GM23248 (cell line): Measurements from ENCODE around the gene MAPKBP1. TPM values are rescaled to one million over a fixed set of nuclear protein-coding genes. Genes with fewer than 3 reads are reported as not detected.

ENCODE experiments used
- DNase-seq: peaks from one replicate; pipeline ENCODE4 v3.0.0-alpha.2; 2015
- H2AFZ ChIP-seq: fragments of 200-600 bp; sonication (generic); 2 replicates; pipeline ENCODE4 v1.6.1; 2016; ENCODE audit warnings: antibody characterized with exemption
- H3F3A ChIP-seq: fragments of 200-600 bp; sonication (generic); 2 replicates; pipeline ENCODE4 v1.6.1; 2016; ENCODE audit warnings: mild to moderate bottlenecking, antibody characterized with exemption, mixed run types; ENCODE audit not compliant: insufficient read depth
- H3K27ac ChIP-seq: fragments of 200-600 bp; sonication (generic); 2 replicates; pipeline ENCODE4 v1.5.1; 2016; ENCODE audit warnings: mild to moderate bottlenecking
- H3K27me3 ChIP-seq: fragments of 200-600 bp; sonication (generic); replicated peaks from 2 replicates; pipeline ENCODE4 v1.6.1; 2016; ENCODE audit warnings: mild to moderate bottlenecking; ENCODE audit not compliant: insufficient read depth
- H3K36me3 ChIP-seq: fragments of 200-600 bp; sonication (generic); 2 replicates; pipeline ENCODE4 v1.6.1; 2016; ENCODE audit warnings: low read depth, mild to moderate bottlenecking
- H3K4me1 ChIP-seq: fragments of 200-600 bp; sonication (generic); 2 replicates; pipeline ENCODE4 v1.6.1; 2016; ENCODE audit warnings: mild to moderate bottlenecking; ENCODE audit not compliant: insufficient read depth
- H3K4me2 ChIP-seq: fragments of 200-600 bp; sonication (generic); one replicate; pipeline ENCODE4 v1.6.1; 2016; ENCODE audit warnings: mild to moderate bottlenecking; ENCODE audit not compliant: unreplicated experiment
- H3K4me3 ChIP-seq: fragments of 200-600 bp; sonication (generic); 2 replicates; pipeline ENCODE4 v1.5.1; 2016; ENCODE audit warnings: mild to moderate bottlenecking
- H3K79me2 ChIP-seq: fragments of 200-600 bp; sonication (generic); 2 replicates; pipeline ENCODE4 v1.6.1; 2016; ENCODE audit warnings: mild to moderate bottlenecking; ENCODE audit not compliant: insufficient read depth
- H3K9ac ChIP-seq: fragments of 200-600 bp; sonication (generic); 2 replicates; pipeline ENCODE4 v1.6.1; 2016; ENCODE audit warnings: mild to moderate bottlenecking
- H3K9me2 ChIP-seq: fragments of 200-600 bp; sonication (generic); 2 replicates; pipeline ENCODE4 v1.6.1; 2016; ENCODE audit warnings: mixed run types, mild to moderate bottlenecking, moderate library complexity; ENCODE audit not compliant: insufficient read depth
- H3K9me3 ChIP-seq: fragments of 200-600 bp; sonication (generic); one replicate; pipeline ENCODE4 v1.6.1; 2017; ENCODE audit warnings: low read depth
- H4K20me1 ChIP-seq: fragments of 200-600 bp; sonication (generic); 2 replicates; pipeline ENCODE4 v1.6.0; 2016; ENCODE audit not compliant: insufficient read depth
- EZH2 ChIP-seq: fragments of 200-600 bp; sonication (generic); IDR thresholded peaks from 2 replicates; pipeline ENCODE4 v1.6.1; 2018; ENCODE audit warnings: antibody characterized with exemption, mild to moderate bottlenecking; ENCODE audit not compliant: insufficient read depth, poor library complexity, severe bottlenecking
- EZH2phosphoT487 ChIP-seq: fragments of 200-600 bp; sonication (generic); IDR thresholded peaks from 2 replicates; pipeline ENCODE4 v1.6.1; 2018; ENCODE audit warnings: antibody characterized with exemption, moderate library complexity, mild to moderate bottlenecking, low read depth; ENCODE audit not compliant: insufficient read depth
- WGBS, 2 experiments: methylation state at CpG; one replicate each; pipeline ENCODE4 v1.1.6; 2015 to 2017; ENCODE audit warnings: low lambda C conversion rate in 2 of 2, low coverage in 1 of 2; ENCODE audit errors: missing lambda C conversion rate in 2 of 2; 5-methylcytosine and 5-hydroxymethylcytosine counted together
- in situ Hi-C: fragments of 300-500 bp; cut with MboI; formaldehyde crosslinking; loops from 2 replicates; pipeline ENCODE4 v1.15.0; 2020
- polyA plus RNA-seq: library from polyadenylated mRNA; unstranded; fragments of >200 nt; fragmentation: Nextera tagmentation; extraction: Ambion mirVana; gene quantifications from 2 replicates; pipeline ENCODE4 v1.2.1, GENCODE V29; 2016
- total RNA-seq: library from RNA; depleted of rRNA; stranded (reverse); fragments of >200 nt; shearing (Covaris generic); gene quantifications from 2 replicates; pipeline ENCODE4 v1.2.3, GENCODE V29; 2014

The MAPKBP1 gene
- total and polyA plus RNA-seq, 2 experiments from 2014 or later = 5.2 to 8.5 TPM

- 68 to 69% methylated on average over 16 of the region's 16 CpGs for WGBS, 2 experiments
- no peaks in the 10 kb centered on the region for H3K9me2 ChIP-seq
These were observed 76.3 kb downstream of the MAPKBP1 start for GRCh38 chr15:41850482-41851166.

DNA sequence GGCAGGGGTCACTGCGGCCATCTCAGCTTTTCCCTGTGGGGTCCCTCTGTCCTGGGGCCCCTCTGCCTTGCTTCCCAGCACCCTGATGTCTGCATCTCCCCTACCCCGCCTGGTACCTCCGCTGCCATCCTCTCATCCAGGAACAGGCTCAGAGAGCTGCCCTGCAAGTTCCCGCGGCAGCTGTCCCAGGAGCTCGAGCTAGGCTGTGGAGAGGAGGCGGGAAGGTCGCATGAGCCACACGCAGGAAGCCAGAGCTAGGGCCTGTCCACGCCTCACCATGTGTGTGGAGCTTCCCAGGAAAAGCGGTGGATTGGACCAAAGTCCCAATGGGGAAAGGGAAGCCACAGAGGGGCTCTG, 76.9 kb downstream of the MAPKBP1 start:
- TF ChIP-seq EZH2phosphoT487 = no peak
- TF ChIP-seq EZH2 = no peak
- Histone ChIP-seq H3K4me2 (no peak overlapping the region), H3K9me3 (no peaks in the 10 kb centered on the region), H3K27me3 (no peaks in the 10 kb centered on the region), H3F3A (0 out of 2 replicates have a peak, but pooled peaks cover 3% of the 10 kb centered on the region), H3K9me2 (no peaks in the 10 kb centered on the region), H3K4me3 (no peak overlapping the region), H3K79me2 (no peaks in the 10 kb centered on the region), H2AFZ (no peak overlapping the region), H3K27ac (no peak overlapping the region), H3K9ac (no peak overlapping the region), H3K4me1 (no peaks in the 10 kb centered on the region), H4K20me1 (no peaks in the 10 kb centered on the region), H3K36me3 (no peaks in the 10 kb centered on the region; the same call in 1 of the 2 replicates)
- WGBS, 2 experiments = 64 to 68% methylated on average over 11 of the region's 11 CpGs
- in situ Hi-C loops = no loop called here
- no peak for DNase-seq

More at GRCh38 chr15:41850482-41851166, 76.3 kb downstream of the MAPKBP1 start:
- no peaks in the 10 kb centered on the region for H3K27me3 ChIP-seq
- TF ChIP-seq EZH2phosphoT487 (no peak), EZH2 (no peak)
- no peaks in the 10 kb centered on the region for H4K20me1 ChIP-seq
- in situ Hi-C loops = no loop called here
- 0 out of 2 replicates have a peak, but pooled peaks cover 3% of the 10 kb centered on the region for H3F3A ChIP-seq
- no peaks in the 10 kb centered on the region for H3K9me3 ChIP-seq
- no peaks in the 10 kb centered on the region for H3K79me2 ChIP-seq
- H3K27ac ChIP-seq = no peak overlapping the region
- no peak overlapping the region for H2AFZ ChIP-seq
- no peak overlapping the region for H3K4me2 ChIP-seq
- DNase-seq = no peak
- H3K36me3 ChIP-seq = no peaks in the 10 kb centered on the region; the same call in 1 of the 2 replicates
- no peaks in the 10 kb centered on the region for H3K4me1 ChIP-seq
- H3K9ac ChIP-seq = no peak overlapping the region
- no peak overlapping the region for H3K4me3 ChIP-seq

DNA sequence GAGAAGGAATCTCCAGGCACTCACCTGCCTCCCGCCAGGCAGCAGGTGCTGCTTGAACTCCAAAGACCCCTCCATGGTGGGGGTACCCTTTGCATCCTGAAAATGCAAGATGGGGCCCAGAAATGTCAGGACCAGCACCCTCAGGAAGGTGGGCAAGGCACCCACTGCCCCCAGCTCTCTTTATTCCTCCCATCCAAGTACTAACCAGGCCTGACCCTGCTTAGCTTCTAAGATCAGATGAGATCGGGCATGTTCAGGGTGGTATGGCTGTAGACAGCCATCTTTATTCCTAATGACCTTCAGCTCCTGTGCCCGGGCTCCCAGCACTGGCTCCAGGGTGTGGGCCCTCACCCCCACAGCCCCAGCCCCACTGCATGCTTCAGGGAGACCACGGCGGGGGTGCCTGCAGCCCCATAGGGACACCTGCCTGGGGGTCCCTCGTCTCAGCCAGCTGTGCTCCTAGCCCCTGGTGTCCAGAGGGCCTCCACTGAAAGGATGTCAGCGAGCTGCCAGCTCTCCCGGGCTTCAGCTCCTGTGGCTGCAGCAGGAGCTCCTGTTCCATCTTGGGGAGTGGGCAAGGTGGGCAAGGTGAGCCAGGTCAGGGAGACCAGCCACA, 77.6 kb downstream of the MAPKBP1 start:
- Histone ChIP-seq H3K9me3 (no peaks in the 10 kb centered on the region), H3F3A (0 out of 2 replicates have a peak, but pooled peaks cover 3% of the 10 kb centered on the region), H3K4me2 (no peak overlapping the region), H2AFZ (no peak overlapping the region), H3K9me2 (no peaks in the 10 kb centered on the region), H3K9ac (no peak overlapping the region), H4K20me1 (no peaks in the 10 kb centered on the region), H3K4me3 (no peak overlapping the region), H3K36me3 (no peaks in the 10 kb centered on the region; the same call in 1 of the 2 replicates), H3K4me1 (no peaks in the 10 kb centered on the region), H3K79me2 (no peaks in the 10 kb centered on the region), H3K27me3 (no peaks in the 10 kb centered on the region), H3K27ac (no peak overlapping the region)
- TF ChIP-seq EZH2 (no peak), EZH2phosphoT487 (no peak)
- WGBS, 2 experiments = 51 to 64% methylated on average over 6 to 7 of the region's 8 CpGs
- in situ Hi-C loops = no loop called here
- DNase-seq = no peak

- Histone ChIP-seq H3K9me2 (no peaks in the 10 kb centered on the region), H3K9ac (no peak overlapping the region), H3K4me3 (no peak overlapping the region), H3K27me3 (no peaks in the 10 kb centered on the region), H3K27ac (no peak overlapping the region), H3K79me2 (no peaks in the 10 kb centered on the region), H3K4me2 (no peak overlapping the region), H3K4me1 (no peaks in the 10 kb centered on the region), H2AFZ (no peak overlapping the region), H3K9me3 (no peaks in the 10 kb centered on the region), H4K20me1 (no peaks in the 10 kb centered on the region), H3K36me3 (no peaks in the 10 kb centered on the region), H3F3A (0 out of 2 replicates have a peak, but pooled peaks cover 3% of the 10 kb centered on the region)
- DNase-seq = no peak
- in situ Hi-C loops = no loop called here
- 58 to 62% methylated on average over 14 to 17 of the region's 17 CpGs for WGBS, 2 experiments
- TF ChIP-seq EZH2phosphoT487 (no peak), EZH2 (no peak)
These were observed 78.7 kb downstream of the MAPKBP1 start for GRCh38 chr15:41852736-41853590.
